ENCODE results near the gene FAM43A. TPM values are rescaled to one million over a fixed set of nuclear protein-coding genes. Genes with fewer than 3 reads are reported as not detected.

The FAM43A gene
- total RNA-seq, 1 donor from 2014 or later = 0.29 TPM

DNA sequence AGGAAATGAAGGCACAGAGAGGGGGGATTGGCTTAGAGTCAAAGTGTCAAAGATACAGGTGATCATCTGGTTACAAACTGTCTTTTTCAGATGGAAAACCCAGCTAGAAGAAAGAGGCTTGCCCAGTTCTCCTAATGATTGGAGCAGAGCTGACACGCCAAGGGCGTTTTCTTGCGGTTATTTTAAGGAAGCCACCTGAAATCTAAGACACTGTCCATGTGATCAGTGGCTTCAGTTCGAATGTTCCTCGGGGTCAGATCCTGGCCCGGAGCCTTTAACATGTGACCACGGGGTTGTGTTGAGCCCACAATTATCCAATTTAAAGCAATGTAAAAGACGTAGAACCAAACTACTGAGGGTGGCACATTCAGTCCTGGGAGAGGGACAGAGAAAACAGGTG, 19.5 kb downstream of the FAM43A start:
- no peak for DNase-seq (ENCODE audit: low read depth)
- TF ChIP-seq, protein P1, sequence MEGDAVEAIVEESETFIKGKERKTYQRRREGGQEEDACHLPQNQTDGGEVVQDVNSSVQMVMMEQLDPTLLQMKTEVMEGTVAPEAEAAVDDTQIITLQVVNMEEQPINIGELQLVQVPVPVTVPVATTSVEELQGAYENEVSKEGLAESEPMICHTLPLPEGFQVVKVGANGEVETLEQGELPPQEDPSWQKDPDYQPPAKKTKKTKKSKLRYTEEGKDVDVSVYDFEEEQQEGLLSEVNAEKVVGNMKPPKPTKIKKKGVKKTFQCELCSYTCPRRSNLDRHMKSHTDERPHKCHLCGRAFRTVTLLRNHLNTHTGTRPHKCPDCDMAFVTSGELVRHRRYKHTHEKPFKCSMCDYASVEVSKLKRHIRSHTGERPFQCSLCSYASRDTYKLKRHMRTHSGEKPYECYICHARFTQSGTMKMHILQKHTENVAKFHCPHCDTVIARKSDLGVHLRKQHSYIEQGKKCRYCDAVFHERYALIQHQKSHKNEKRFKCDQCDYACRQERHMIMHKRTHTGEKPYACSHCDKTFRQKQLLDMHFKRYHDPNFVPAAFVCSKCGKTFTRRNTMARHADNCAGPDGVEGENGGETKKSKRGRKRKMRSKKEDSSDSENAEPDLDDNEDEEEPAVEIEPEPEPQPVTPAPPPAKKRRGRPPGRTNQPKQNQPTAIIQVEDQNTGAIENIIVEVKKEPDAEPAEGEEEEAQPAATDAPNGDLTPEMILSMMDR (conservative IDR thresholded peaks at IDR 0.05; ENCODE audit: low read depth, low read length) = no peak

DNA sequence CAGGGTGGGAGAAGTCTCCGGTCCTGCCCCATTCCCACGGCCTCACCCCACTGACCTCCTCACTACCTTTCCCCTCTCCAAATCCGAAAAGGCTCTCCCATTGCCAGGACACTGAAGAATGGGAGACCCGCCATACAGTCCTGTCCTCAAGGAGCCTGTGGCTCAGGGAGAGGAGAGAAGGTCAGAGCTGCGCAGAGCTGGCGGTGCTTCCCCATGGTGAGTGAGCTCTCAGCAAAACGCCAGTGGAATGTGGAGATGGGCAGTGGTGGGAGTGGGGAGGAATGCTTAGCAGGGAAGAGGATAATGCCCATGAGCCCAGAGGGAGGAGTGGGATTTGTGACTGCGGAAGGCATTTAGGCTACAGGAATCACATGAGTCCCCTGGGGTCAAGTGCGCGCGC, 20.1 kb downstream of the FAM43A start:
- TF ChIP-seq, protein P1 (conservative IDR thresholded peaks at IDR 0.05; ENCODE audit: low read depth, low read length) = no peak
- H3K4me3 ChIP-seq (ENCODE audit: low read depth, low read length) = no peak overlapping the region
- DNase-seq (ENCODE audit: low read depth) = no peak

More for the DNA sequence above, 19.5 kb downstream of the FAM43A start:
- H3K4me3 ChIP-seq (ENCODE audit: low read depth, low read length) = no peak overlapping the region

DNA sequence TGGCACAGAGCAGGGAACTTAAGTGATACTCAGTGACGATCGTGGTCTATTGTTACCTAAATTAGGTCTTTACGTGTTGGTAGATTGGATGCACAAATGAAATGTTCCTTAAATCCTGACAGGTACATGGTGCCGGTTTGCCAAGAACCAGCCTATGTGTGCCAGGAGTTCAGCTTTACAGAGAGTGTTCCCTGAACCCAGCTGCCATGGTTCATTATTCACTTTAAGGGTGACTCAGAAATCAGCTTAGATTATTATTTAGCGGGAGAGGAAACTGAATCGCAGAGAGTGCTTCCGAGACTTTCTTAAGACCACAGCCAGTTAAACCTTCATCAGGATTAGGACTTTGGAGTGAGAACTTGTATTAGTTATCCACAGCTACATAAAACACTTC, 21.5 kb downstream of the FAM43A start:
- TF ChIP-seq, protein P1 (conservative IDR thresholded peaks at IDR 0.05; ENCODE audit: low read depth, low read length) = no peak
- H3K4me3 ChIP-seq (ENCODE audit: low read depth, low read length) = no peak overlapping the region
- DNase-seq (ENCODE audit: low read depth) = peak; percentile 45

DNA sequence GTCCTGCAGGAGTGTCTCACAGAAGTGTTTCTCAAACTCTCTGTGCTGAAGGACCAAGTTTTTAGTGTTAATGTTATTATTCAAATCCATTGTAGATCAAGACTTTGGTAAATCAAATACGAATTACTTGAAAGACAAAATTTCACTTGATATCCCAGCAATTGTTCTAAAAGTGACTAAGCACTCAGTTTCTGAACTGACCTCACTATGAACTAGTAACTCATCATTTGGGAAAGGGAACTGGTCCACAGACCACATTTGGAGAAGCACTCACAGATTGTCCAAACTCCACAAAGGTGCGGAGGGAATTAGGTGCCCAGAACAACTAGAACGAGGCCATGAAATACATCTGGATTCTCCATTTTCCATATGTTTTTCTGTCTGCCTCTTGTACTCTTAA, 25.6 kb downstream of the FAM43A start:
- TF ChIP-seq, protein P1 (conservative IDR thresholded peaks at IDR 0.05; ENCODE audit: low read depth, low read length) = no peak
- DNase-seq (ENCODE audit: low read depth) = no peak
- no peak overlapping the region for H3K4me3 ChIP-seq (ENCODE audit: low read depth, low read length)

DNA sequence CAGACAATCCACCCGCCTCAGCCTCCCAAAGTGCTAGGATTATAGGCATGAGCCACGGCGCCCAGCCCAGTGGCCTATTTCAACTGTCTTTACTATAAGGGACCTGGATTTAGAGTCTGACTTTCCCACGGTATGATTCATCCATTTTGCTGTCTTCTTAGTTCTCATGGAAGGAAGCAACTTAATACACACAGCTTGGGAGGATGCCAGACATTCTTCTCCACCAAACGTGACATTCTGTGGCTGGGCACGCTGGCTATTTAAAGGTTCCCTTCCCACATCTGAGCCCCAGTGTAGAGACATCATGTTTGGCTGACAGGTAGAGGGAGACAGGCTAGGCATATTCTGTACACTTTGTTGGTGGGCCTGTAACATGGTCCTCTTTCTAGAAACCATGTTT, 26.2 kb downstream of the FAM43A start:
- DNase-seq (ENCODE audit: low read depth) = peak; percentile 96
- TF ChIP-seq, protein P1 (conservative IDR thresholded peaks at IDR 0.05; ENCODE audit: low read depth, low read length) = peak; percentile 23
- no peak overlapping the region for H3K4me3 ChIP-seq (ENCODE audit: low read depth, low read length)

DNA sequence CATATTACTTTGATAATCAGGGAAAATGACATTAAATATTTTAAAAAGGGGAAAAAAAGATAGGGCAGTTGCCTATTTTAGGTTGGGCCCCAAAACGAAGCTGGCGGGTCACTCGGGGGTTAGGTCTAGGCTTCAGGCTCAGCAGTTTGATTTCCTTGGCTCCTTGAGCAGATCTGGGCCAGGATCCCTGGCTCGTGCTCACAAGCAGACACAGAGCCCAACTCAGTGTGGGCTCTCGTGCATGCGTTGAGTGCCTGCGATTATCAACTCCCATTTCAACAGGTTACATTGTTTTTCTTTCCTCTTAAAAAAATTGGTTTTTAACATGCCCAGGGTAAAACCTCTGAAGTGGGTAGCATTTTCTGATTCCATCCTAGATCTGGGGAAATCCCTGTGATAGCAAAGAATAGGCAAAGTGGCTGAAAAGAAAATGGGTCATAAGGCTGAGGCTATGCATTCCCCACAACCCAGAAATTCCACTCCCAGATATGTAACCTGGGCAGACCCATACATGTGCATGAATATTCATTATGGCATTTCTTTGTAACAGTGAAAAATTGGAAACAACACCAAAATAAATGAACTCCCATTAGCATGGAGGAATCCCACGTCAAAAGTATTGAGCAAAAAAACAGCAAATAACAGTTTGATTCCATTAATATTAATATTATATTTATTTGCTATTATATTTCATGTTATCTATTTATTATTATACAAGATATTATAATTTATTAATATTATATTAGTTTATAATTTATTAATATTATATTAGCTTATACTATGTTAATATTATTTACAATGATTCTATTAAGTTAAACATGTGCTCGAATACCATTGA, 27.8 kb downstream of the FAM43A start:
- TF ChIP-seq, protein P1 (conservative IDR thresholded peaks at IDR 0.05; ENCODE audit: low read depth, low read length) = no peak
- DNase-seq (ENCODE audit: low read depth) = no peak
- H3K4me3 ChIP-seq (ENCODE audit: low read depth, low read length) = no peak overlapping the region

DNA sequence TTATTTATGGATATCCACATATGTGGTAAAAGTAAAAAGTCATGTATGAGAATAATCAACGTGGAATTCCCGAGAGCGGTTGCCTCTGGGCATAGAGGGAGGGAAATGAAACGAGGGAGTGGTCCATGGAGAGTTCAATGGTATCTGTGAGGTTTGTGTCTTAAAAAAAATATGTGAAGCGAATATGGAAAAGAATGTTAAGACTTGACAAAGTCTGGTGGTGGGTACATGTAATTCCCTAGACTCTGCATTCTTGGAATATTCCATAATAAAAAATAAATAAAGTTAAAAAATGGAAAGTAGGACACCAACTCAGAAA, 28.4 kb downstream of the FAM43A start:
- DNase-seq (ENCODE audit: low read depth) = no peak
- no peak overlapping the region for H3K4me3 ChIP-seq (ENCODE audit: low read depth, low read length)
- TF ChIP-seq, protein P1 (conservative IDR thresholded peaks at IDR 0.05; ENCODE audit: low read depth, low read length) = no peak
